HFF-Myc (cell line): ENCODE measurements around the gene SMOC1.
A peak's percentile ranks its signal among the peaks of the same experiment; 100 is the strongest.

ENCODE experiments used
- DNase-seq: peaks from one replicate; pipeline ENCODE4 v3.0.0-alpha.2; 2011; ENCODE audit warnings: low read depth; ENCODE audit errors: extremely low read depth
- H3K4me3 ChIP-seq: replicated peaks from 2 replicates; pipeline ENCODE4 v1.5.1; 2011; ENCODE audit warnings: low read depth, mild to moderate bottlenecking, control low read depth, low read length
- TF ChIP-seq, protein P1 (sequence below): IDR thresholded peaks from 2 replicates; pipeline ENCODE4 v1.5.1; 2012; ENCODE audit warnings: mild to moderate bottlenecking, low read depth, low read length, control low read depth; ENCODE audit errors: missing control alignments

The SMOC1 gene

DNA sequence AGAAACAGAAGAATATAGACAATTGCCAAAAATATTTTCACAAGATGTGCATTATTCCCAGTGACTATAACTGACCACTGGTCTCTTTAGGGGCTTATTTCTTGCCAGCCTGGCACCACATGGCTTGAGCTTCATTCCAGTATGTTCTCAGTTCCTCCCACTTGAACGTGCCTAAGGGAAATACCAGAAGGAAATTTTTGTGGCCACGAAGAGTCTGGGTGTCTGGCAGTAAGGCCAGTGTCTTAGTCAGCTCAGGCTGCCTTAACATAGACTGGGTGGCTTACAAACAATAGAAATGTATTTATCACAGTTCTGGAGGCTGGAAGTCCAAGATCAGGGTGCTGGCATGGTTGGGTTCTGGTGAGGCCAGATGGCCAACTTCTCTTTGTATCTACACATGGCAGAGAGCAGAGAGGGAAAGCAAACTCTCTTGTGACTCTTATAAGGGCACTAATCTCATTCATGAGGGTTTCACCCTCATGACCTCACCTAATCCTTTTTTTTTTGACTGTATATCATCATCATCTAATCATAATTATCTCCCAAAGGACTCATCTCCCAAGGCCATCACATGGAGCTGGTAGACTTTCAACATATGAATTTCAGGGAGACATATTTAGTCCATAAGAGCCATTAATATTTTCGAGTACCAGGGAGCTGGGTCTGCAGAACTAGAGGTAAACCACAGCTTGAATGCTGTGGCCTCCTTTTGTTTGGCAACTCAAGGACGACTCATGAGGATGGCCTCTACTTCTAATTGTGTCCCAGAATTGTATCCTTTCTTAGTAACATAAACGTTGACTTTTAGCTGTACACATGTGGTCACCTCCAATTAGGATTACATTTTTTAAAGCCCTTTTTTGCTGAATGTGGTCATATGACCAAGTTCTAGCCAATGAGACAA is 5.1 kb upstream of the SMOC1 start:
- no peak overlapping the region for H3K4me3 ChIP-seq
- DNase-seq: no peak
- TF ChIP-seq, protein P1, sequence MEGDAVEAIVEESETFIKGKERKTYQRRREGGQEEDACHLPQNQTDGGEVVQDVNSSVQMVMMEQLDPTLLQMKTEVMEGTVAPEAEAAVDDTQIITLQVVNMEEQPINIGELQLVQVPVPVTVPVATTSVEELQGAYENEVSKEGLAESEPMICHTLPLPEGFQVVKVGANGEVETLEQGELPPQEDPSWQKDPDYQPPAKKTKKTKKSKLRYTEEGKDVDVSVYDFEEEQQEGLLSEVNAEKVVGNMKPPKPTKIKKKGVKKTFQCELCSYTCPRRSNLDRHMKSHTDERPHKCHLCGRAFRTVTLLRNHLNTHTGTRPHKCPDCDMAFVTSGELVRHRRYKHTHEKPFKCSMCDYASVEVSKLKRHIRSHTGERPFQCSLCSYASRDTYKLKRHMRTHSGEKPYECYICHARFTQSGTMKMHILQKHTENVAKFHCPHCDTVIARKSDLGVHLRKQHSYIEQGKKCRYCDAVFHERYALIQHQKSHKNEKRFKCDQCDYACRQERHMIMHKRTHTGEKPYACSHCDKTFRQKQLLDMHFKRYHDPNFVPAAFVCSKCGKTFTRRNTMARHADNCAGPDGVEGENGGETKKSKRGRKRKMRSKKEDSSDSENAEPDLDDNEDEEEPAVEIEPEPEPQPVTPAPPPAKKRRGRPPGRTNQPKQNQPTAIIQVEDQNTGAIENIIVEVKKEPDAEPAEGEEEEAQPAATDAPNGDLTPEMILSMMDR: no peak

DNA sequence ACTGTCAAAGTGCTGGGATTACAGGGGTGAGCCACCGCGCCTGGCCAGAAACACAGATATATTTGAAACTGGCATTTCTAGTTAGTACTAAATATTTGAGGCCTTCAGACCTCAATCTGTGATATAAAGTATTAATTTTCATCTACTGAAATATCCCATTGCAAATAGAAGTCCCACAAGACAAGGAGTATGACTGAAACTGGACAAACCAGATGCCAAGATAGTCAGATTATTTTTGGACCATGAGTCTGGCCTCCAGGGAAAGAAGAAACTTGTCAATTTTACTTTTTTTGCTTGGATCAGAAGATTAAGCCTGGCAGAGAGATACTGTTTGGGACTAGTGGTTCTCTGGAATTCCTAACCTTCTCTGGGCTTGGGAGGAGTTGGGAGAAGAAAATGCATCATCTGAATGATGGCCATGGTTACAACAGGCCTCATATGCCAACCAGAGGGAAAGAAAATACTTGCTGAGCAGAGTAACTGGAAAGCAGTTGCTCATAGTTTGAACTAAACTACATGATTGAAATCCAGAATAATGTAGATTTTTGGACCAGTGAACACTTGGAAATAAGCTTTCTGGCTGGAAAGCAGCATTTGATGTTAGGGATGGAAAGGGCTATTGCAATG is 2.9 kb upstream of the SMOC1 start:
- H3K4me3 ChIP-seq: no peak overlapping the region
- no peak for DNase-seq
- TF ChIP-seq, protein P1: no peak

DNA sequence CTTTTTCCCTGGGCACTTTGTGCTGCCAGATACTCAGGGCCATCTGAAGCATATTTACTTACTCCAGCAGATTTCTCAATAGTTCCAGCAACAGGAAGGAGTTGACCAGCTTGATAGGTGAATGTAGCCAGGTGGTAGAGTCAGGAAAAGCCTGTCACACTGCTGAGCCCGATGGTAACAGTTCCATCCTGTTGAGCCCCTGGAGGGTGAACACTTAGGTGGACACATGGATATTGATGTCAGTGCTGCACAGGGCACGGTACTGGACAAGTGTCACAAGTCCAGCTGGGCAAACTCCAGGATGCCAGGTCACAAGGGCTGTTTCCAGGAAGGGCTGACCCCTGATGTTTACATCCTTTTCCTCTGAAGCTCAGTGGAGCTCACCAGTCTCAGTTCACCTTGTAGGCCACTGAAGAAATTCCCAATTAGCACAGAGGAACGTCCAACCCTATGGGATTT is 2.3 kb upstream of the SMOC1 start:
- no peak for DNase-seq
- TF ChIP-seq, protein P1: no peak
- H3K4me3 ChIP-seq: no peak overlapping the region

DNA sequence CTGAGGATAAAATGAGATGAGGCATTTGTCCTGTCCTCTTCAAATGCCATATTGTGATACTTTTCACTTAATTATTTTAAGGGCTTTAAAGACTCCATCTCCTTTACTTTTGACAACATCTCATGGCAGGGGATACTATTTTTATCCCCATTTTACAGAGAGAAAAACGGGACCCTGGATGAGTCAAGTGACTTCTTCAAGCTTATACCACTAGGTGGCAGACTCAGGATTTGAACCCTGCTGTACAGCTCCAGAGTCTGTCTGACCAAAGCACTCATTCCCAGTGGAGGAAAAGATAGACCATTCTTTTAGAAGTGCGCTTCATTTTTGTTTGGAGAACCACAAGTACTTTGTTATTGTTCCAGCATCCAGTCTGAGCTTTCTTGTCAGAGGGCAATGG is 1.7 kb upstream of the SMOC1 start:
- TF ChIP-seq, protein P1: peak; percentile 41
- no peak overlapping the region for H3K4me3 ChIP-seq
- DNase-seq: no peak

DNA sequence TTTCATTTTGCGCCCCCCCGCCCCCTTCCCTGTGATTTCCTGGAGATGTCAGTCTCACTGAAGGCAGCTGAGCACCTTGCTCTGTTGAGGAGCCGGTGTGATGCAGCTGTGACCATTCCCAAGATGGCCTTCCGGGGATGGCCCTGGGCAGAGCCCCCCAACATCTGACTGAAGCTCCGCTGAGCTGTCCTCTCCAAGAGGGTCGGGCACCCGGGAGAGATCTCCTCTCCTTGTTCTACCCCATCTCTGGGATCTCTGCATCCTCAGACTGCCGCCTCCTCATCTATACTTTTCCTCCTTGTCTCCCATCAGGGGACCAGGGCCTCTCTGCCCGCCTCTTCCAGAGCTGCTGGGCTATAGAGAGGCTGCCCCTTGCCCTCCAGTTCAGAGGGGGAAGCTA is 965 bp upstream of the SMOC1 start:
- no peak for DNase-seq
- TF ChIP-seq, protein P1: no peak
- no peak overlapping the region for H3K4me3 ChIP-seq

DNA sequence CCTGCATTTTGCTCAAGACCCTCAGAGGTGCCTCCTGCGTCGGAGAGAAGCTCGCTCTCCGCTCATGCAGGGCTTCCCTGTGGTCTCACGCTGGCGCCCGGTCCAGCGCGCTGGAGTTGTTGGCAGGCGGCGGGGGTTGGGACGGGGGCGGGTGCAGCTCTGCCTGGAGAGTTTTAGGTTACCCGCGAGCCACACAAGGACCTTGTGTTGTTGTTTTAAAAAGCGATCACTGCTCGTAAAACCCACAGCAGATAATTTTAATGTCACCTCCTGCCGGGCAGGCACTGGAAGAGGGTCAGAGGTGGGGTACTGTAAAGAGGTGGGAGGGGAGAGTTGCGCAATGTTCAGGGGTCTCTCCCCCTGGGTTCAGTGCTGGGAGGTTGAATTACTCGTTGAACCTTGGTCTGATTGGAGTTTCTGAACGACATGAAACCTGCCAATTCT is 850 bp downstream of the SMOC1 start:
- no peak for DNase-seq
- TF ChIP-seq, protein P1: no peak
- no peak overlapping the region for H3K4me3 ChIP-seq
